H9 (cell line): ENCODE results near the gene MYLK. TPM values are rescaled to one million over a fixed set of nuclear protein-coding genes. Genes with fewer than 3 reads are reported as not detected.

Experiments
- DNase-seq: peaks from one replicate; pipeline ENCODE4 v3.0.0-alpha.2; 2017
- H2AFZ ChIP-seq: one replicate; pipeline ENCODE4 v1.6.1; 2013; ENCODE audit warnings: mild to moderate bottlenecking, low read length, control low read depth, moderate library complexity
- H2AK5ac ChIP-seq: 2 replicates; pipeline ENCODE4 v1.6.1; 2013; ENCODE audit warnings: low read length, control low read depth, mixed read lengths; ENCODE audit not compliant: insufficient read length
- H2BK120ac ChIP-seq: one replicate; pipeline ENCODE4 v1.6.1; 2013; ENCODE audit warnings: low read depth, mild to moderate bottlenecking, low read length, control low read depth, inconsistent platforms; ENCODE audit not compliant: poor library complexity, severe bottlenecking
- H2BK12ac ChIP-seq: 2 replicates; pipeline ENCODE4 v1.6.1; 2013; ENCODE audit warnings: low read length, control low read depth, mixed read lengths, low read depth; ENCODE audit not compliant: insufficient read length
- H2BK15ac ChIP-seq: 2 replicates; pipeline ENCODE4 v1.6.1; 2013; ENCODE audit warnings: low read depth, low read length, control low read depth
- H2BK20ac ChIP-seq: one replicate; pipeline ENCODE4 v1.6.1; 2013; ENCODE audit warnings: low read depth, mild to moderate bottlenecking, low read length, control low read depth, inconsistent platforms; ENCODE audit not compliant: poor library complexity, severe bottlenecking
- H2BK5ac ChIP-seq: 2 replicates; pipeline ENCODE4 v1.6.1; 2013; ENCODE audit warnings: low read length, control low read depth, mixed read lengths; ENCODE audit not compliant: insufficient read length
- H3K14ac ChIP-seq: 2 replicates; pipeline ENCODE4 v1.6.1; 2013; ENCODE audit warnings: low read length, control low read depth; ENCODE audit not compliant: insufficient read depth
- H3K18ac ChIP-seq: 2 replicates; pipeline ENCODE4 v1.6.1; 2013; ENCODE audit warnings: low read depth, mild to moderate bottlenecking, mixed read lengths, low read length, control low read depth; ENCODE audit not compliant: insufficient read length
- H3K23ac ChIP-seq: 2 replicates; pipeline ENCODE4 v1.6.1; 2013; ENCODE audit warnings: low read length, control low read depth, mixed read lengths, low read depth; ENCODE audit not compliant: insufficient read length
- H3K23me2 ChIP-seq: 2 replicates; pipeline ENCODE4 v1.6.1; 2013; ENCODE audit warnings: low read depth, mild to moderate bottlenecking, mixed read lengths, low read length, control low read depth; ENCODE audit not compliant: insufficient read length, poor library complexity, severe bottlenecking
- H3K27ac ChIP-seq: 2 replicates; pipeline ENCODE4 v1.5.1; 2013; ENCODE audit warnings: low read length, control low read depth, mixed read lengths, low read depth; ENCODE audit not compliant: insufficient read length
- H3K27me3 ChIP-seq: 2 replicates; pipeline ENCODE4 v1.6.1; 2013; ENCODE audit warnings: low read length, control low read depth, inconsistent platforms; ENCODE audit not compliant: insufficient read depth
- H3K4ac ChIP-seq: 2 replicates; pipeline ENCODE4 v1.6.1; 2013; ENCODE audit warnings: low read depth, mild to moderate bottlenecking, control low read depth, inconsistent platforms, low read length, moderate library complexity
- H3K4me1 ChIP-seq: 2 replicates; pipeline ENCODE4 v1.6.1; 2013; ENCODE audit warnings: low read length, control low read depth, inconsistent platforms; ENCODE audit not compliant: insufficient read depth
- H3K4me2 ChIP-seq: 2 replicates; pipeline ENCODE4 v1.6.1; 2013; ENCODE audit warnings: low read length, control low read depth, mixed read lengths; ENCODE audit not compliant: insufficient read length, insufficient read depth
- H3K56ac ChIP-seq: 2 replicates; pipeline ENCODE4 v1.6.1; 2013; ENCODE audit warnings: low read depth, mild to moderate bottlenecking, mixed read lengths, low read length, control low read depth; ENCODE audit not compliant: insufficient read length
- H3K79me1 ChIP-seq: 2 replicates; pipeline ENCODE4 v1.6.1; 2013; ENCODE audit warnings: low read depth, mild to moderate bottlenecking, moderate library complexity, low read length, control low read depth, inconsistent platforms; ENCODE audit not compliant: insufficient read depth, poor library complexity, severe bottlenecking
- H3K79me2 ChIP-seq: 2 replicates; pipeline ENCODE4 v1.6.1; 2013; ENCODE audit warnings: low read length, control low read depth, inconsistent platforms; ENCODE audit not compliant: insufficient read depth
- H3K9ac ChIP-seq: 2 replicates; pipeline ENCODE4 v1.6.1; 2013; ENCODE audit warnings: low read length, control low read depth, mixed read lengths; ENCODE audit not compliant: insufficient read length; ENCODE audit errors: extremely low read depth
- H3K9me3 ChIP-seq: one replicate; pipeline ENCODE4 v1.6.1; 2013; ENCODE audit warnings: low read depth, low read length, inconsistent platforms; ENCODE audit not compliant: control insufficient read depth
- H3T11ph ChIP-seq: one replicate; pipeline ENCODE4 v1.6.1; 2013; ENCODE audit warnings: mild to moderate bottlenecking, low read length, control low read depth, inconsistent platforms
- H4K20me1 ChIP-seq: one replicate; pipeline ENCODE4 v1.6.1; 2013; ENCODE audit not compliant: control insufficient read depth, insufficient read length, insufficient read depth
- H4K5ac ChIP-seq: 2 replicates; pipeline ENCODE4 v1.6.1; 2013; ENCODE audit warnings: low read depth, mild to moderate bottlenecking, mixed read lengths, low read length, control low read depth; ENCODE audit not compliant: insufficient read length
- H4K8ac ChIP-seq: replicated peaks from 2 replicates; pipeline ENCODE4 v1.6.1; 2013; ENCODE audit warnings: low read length, control low read depth, mixed read lengths, low read depth; ENCODE audit not compliant: insufficient read length
- H4K91ac ChIP-seq: 2 replicates; pipeline ENCODE4 v1.6.1; 2013; ENCODE audit warnings: low read depth, mild to moderate bottlenecking, moderate library complexity, mixed read lengths, low read length, control low read depth; ENCODE audit not compliant: insufficient read length
- H3K27ac Mint-ChIP-seq, 3 experiments: 2 replicates in 2 of 3; 3 replicates in 1 of 3; pipeline ENCODE4 v1.8.0; 2020 to 2021; ENCODE audit warnings: mixed read lengths in 3 of 3, mild to moderate bottlenecking in 1 of 3, moderate library complexity in 1 of 3
- H3K27me3 Mint-ChIP-seq: 2 replicates; pipeline ENCODE4 v1.8.0; 2021; ENCODE audit warnings: low read depth, mild to moderate bottlenecking, moderate library complexity, mixed read lengths
- H3K36me3 Mint-ChIP-seq, 3 experiments: 2 replicates in 2 of 3; 3 replicates in 1 of 3; pipeline ENCODE4 v1.8.0; 2020 to 2021; ENCODE audit warnings: low read depth in 3 of 3, mixed read lengths in 3 of 3; ENCODE audit not compliant: insufficient read depth in 1 of 3
- H3K4me1 Mint-ChIP-seq, 2 experiments: 2 replicates each; pipeline ENCODE4 v1.8.0; 2020; ENCODE audit warnings: mixed read lengths in 2 of 2
- H3K4me3 Mint-ChIP-seq, 2 experiments: 2 replicates in 1 of 2; 3 replicates in 1 of 2; pipeline ENCODE4 v1.8.0; 2020 to 2021; ENCODE audit warnings: mild to moderate bottlenecking in 2 of 2, mixed read lengths in 2 of 2, moderate library complexity in 1 of 2
- H3K9me3 Mint-ChIP-seq, 2 experiments: 2 replicates in 1 of 2; 3 replicates in 1 of 2; pipeline ENCODE4 v1.8.0; 2020; ENCODE audit warnings: mild to moderate bottlenecking in 2 of 2, mixed read lengths in 2 of 2, moderate library complexity in 1 of 2
- CTCF ChIP-seq: fragments of 200-600 bp; sonication (generic); conservative IDR thresholded peaks from 3 replicates; pipeline ENCODE4 v1.8.0; 2021; ENCODE audit warnings: antibody characterized with exemption, mild to moderate bottlenecking
- WGBS: extraction: QIAGEN DNeasy Blood & Tissue Kit; methylation state at CpG from one replicate; pipeline ENCODE4 v1.1.7; 2013; ENCODE audit warnings: missing lambda C conversion rate, low lambda C conversion rate, mixed read lengths; ENCODE audit not compliant: insufficient read length; ENCODE audit errors: extremely low coverage; 5-methylcytosine and 5-hydroxymethylcytosine counted together
- total RNA-seq: library from RNA; stranded (reverse); gene quantifications from 2 replicates; pipeline ENCODE4 v1.2.1, GENCODE V29; 2021

The MYLK gene
- total RNA-seq, 1 experiment from 2014 or later, result 10.1 TPM

GRCh38 chr3:123781571-123782275 lies 102.4 kb downstream of the MYLK start:
- Histone ChIP-seq H3K4me1 (no peaks in the 10 kb centered on the region), H2AFZ (no peak overlapping the region), H3K79me1 (no peaks in the 10 kb centered on the region), H3K4me2 (no peak overlapping the region), H2BK12ac (no peak overlapping the region), H3K18ac (no peak overlapping the region), H3K9ac (no peak overlapping the region), H4K5ac (no peak overlapping the region), H3K56ac (no peak overlapping the region), H3K4ac (no peak overlapping the region), H2AK5ac (no peak overlapping the region), H3K9me3 (no peaks in the 10 kb centered on the region), H4K20me1 (no peaks in the 10 kb centered on the region), H2BK20ac (no peak overlapping the region), H2BK15ac (no peak overlapping the region), H2BK5ac (no peak overlapping the region), H4K91ac (no peak overlapping the region), H3K23me2 (no peaks in the 10 kb centered on the region), H3K23ac (no peak overlapping the region), H3K27ac (no peak overlapping the region), H3T11ph (no peak overlapping the region), H3K27me3 (no peaks in the 10 kb centered on the region), H3K14ac (no peak overlapping the region), H2BK120ac (no peak overlapping the region), H3K79me2 (no peaks in the 10 kb centered on the region), H4K8ac (no peak overlapping the region)
- H3K27ac Mint-ChIP-seq, result no peak overlapping the region
- H3K4me3 Mint-ChIP-seq, result no peak overlapping the region
- WGBS, result 100% methylated on average over 1 of the region's 6 CpGs
- H3K27me3 Mint-ChIP-seq, result no peaks in the 10 kb centered on the region; the same call in 1 of the 2 replicates
- H3K4me1 Mint-ChIP-seq, result no peaks in the 10 kb centered on the region
- DNase-seq, result no peak
- no peaks in the 10 kb centered on the region for H3K36me3 Mint-ChIP-seq
- TF ChIP-seq CTCF, result no peak
- no peaks in the 10 kb centered on the region for H3K9me3 Mint-ChIP-seq
